Endothelial cell of umbilical vein (primary cell): ENCODE measurements around the gene SRL. TPM values are rescaled to one million over a fixed set of nuclear protein-coding genes. Genes with fewer than 3 reads are reported as not detected.

Source experiments
- BruUV-seq: library from RNA; stranded (reverse); fragments of 400-500 nt; replicated peaks from 2 replicates; lab custom pipeline; 2021; lab: Mats Ljungman, UMichigan
- CTCF ChIA-PET: fragments of 300-600, 350-600 bp; sonication (Branson Sonifier 250); formaldehyde crosslinking; loops from one replicate; lab custom pipeline; 2021; ENCODE audit warnings: antibody characterized with exemption, inconsistent platforms; lab: Charles Lee
- POLR2A ChIA-PET: fragments of 300-600, 350-600 bp; sonication (Branson Sonifier 250); formaldehyde crosslinking; loops from one replicate; lab custom pipeline; 2021; ENCODE audit warnings: antibody characterized with exemption, inconsistent platforms; lab: Charles Lee
- DNase-seq: peaks from one replicate; pipeline ENCODE4 v3.0.0-alpha.2; 2011; ENCODE audit warnings: low read depth, low spot score
- FAIRE-seq: peaks from 2 replicates; lab custom pipeline; 2011; peaks lifted over from hg19 to GRCh38; lab: Jason Lieb, UNC
- H2AFZ ChIP-seq: 2 replicates; pipeline ENCODE4 v1.6.0; 2012; ENCODE audit warnings: low read depth, low read length, control low read depth, inconsistent platforms
- H3K27ac ChIP-seq: 2 replicates; pipeline ENCODE4 v1.5.1; 2011; ENCODE audit warnings: low read depth, mild to moderate bottlenecking, control low read depth, low read length, moderate library complexity; ENCODE audit not compliant: insufficient read depth
- H3K27me3 ChIP-seq, 2 experiments: 2 replicates each; pipeline versions ENCODE4 v1.6.0 to v1.6.1; 2011; ENCODE audit warnings: low read length in 2 of 2, mixed read lengths in 1 of 2; ENCODE audit not compliant: control insufficient read depth in 2 of 2, insufficient read depth in 2 of 2
- H3K36me3 ChIP-seq, 2 experiments: 2 replicates in 1 of 2; 3 replicates in 1 of 2; pipeline ENCODE4 v1.5.1; 2011; ENCODE audit warnings: low read length in 2 of 2, mild to moderate bottlenecking in 1 of 2, moderate library complexity in 1 of 2; ENCODE audit not compliant: control insufficient read depth in 2 of 2, insufficient read depth in 2 of 2; ENCODE audit errors: extremely low read depth in 1 of 2
- H3K4me1 ChIP-seq: 3 replicates; pipeline ENCODE4 v1.5.1; 2011; ENCODE audit warnings: mild to moderate bottlenecking, low read length; ENCODE audit not compliant: control insufficient read depth, insufficient read depth; ENCODE audit errors: extremely low read depth
- H3K4me2 ChIP-seq: 2 replicates; pipeline ENCODE4 v1.6.1; 2011; ENCODE audit warnings: low read length, control low read depth, mixed read lengths; ENCODE audit not compliant: insufficient read depth
- H3K4me3 ChIP-seq, 3 experiments: fragments of 200-600 bp in 1 of 3; sonication (generic), shearing (Covaris generic) in 1 of 3; replicated peaks in 1 of 3; 2 replicates each; pipeline ENCODE4 v1.5.1; 2011 to 2016; ENCODE audit warnings: control low read depth in 3 of 3, low read length in 3 of 3, mild to moderate bottlenecking in 2 of 3, inconsistent platforms in 1 of 3, low read depth in 1 of 3, moderate library complexity in 1 of 3; ENCODE audit not compliant: insufficient read depth in 1 of 3
- H3K79me2 ChIP-seq: 2 replicates; pipeline ENCODE4 v1.6.0; 2012; ENCODE audit warnings: low read length, inconsistent platforms; ENCODE audit not compliant: control insufficient read depth, insufficient read depth
- H3K9ac ChIP-seq: replicated peaks from 2 replicates; pipeline ENCODE3; 2011; ENCODE audit warnings: low read length, control low read depth; ENCODE audit not compliant: insufficient read depth; ENCODE audit errors: extremely low read depth
- H3K9me1 ChIP-seq: replicated peaks from 3 replicates; pipeline ENCODE4 v1.6.0; 2011; ENCODE audit warnings: mild to moderate bottlenecking, low read length; ENCODE audit not compliant: control insufficient read depth, insufficient read depth; ENCODE audit errors: extremely low read depth
- H3K9me3 ChIP-seq: replicated peaks from 2 replicates; pipeline ENCODE4 v1.5.1; 2012; ENCODE audit warnings: low read length, inconsistent platforms; ENCODE audit not compliant: control insufficient read depth, insufficient read depth
- H4K20me1 ChIP-seq: replicated peaks from 2 replicates; pipeline ENCODE3; 2011; ENCODE audit warnings: mild to moderate bottlenecking, low read length; ENCODE audit not compliant: control insufficient read depth, insufficient read depth; ENCODE audit errors: extremely low read depth
- EZH2 ChIP-seq: IDR thresholded peaks from 2 replicates; pipeline ENCODE4 v1.6.1; 2012; ENCODE audit warnings: borderline replicate concordance, low read depth, mild to moderate bottlenecking, moderate library complexity, low read length, inconsistent platforms; ENCODE audit not compliant: severe bottlenecking
- FOS ChIP-seq: IDR thresholded peaks from 2 replicates; pipeline ENCODE4 v1.6.1; 2011; ENCODE audit warnings: mild to moderate bottlenecking, low read length, moderate library complexity, borderline replicate concordance; ENCODE audit not compliant: insufficient read depth
- GATA2 ChIP-seq: IDR thresholded peaks from 2 replicates; pipeline ENCODE4 v1.7.0; 2011; ENCODE audit warnings: low read depth, mild to moderate bottlenecking, moderate library complexity, mixed read lengths, low read length; ENCODE audit not compliant: insufficient read length, insufficient read depth
- JUN ChIP-seq: IDR thresholded peaks from 2 replicates; pipeline ENCODE4 v1.6.1; 2011; ENCODE audit warnings: borderline replicate concordance, low read depth; ENCODE audit not compliant: insufficient read length, insufficient read depth
- MAX ChIP-seq: IDR thresholded peaks from 2 replicates; pipeline ENCODE4 v1.6.1; 2011; ENCODE audit not compliant: insufficient read depth, insufficient read length
- MYC ChIP-seq: IDR thresholded peaks from one replicate; pipeline ENCODE4 v1.6.1; 2011; ENCODE audit warnings: mild to moderate bottlenecking, low read depth, low read length
- POLR2A ChIP-seq: IDR thresholded peaks from 2 replicates; pipeline ENCODE4 v1.6.1; 2012; ENCODE audit warnings: low read depth, mild to moderate bottlenecking, control low read depth, low read length
- POLR2AphosphoS5 ChIP-seq: IDR thresholded peaks from 2 replicates; pipeline ENCODE4 v1.6.1; 2012; ENCODE audit warnings: low read depth, mild to moderate bottlenecking, control low read depth, low read length, moderate library complexity; ENCODE audit not compliant: insufficient read depth
- dilution Hi-C: fragments of 300-500 bp; cut with MboI; formaldehyde crosslinking; loops from one replicate; pipeline ENCODE4 v1.15.0; 2019; ENCODE audit warnings: low sequenced_read_pairs; ENCODE audit not compliant: extremely low pct_ligation_motif_present
- intact Hi-C: fragments of 100-400 bp; cut with micrococcal nuclease; formaldehyde crosslinking; loops from one replicate; pipeline ENCODE4 v1.10.0; 2022
- polyA plus RNA-seq, 4 experiments: library from polyadenylated mRNA; depleted of rRNA in 3 of 4; stranded (reverse) in 3 of 4; unstranded in 1 of 4; fragments of >200 nt; gene quantifications; 2 replicates each; pipeline versions ENCODE4 v1.2.1 to v1.2.3, GENCODE V29; 2011 to 2012; ENCODE audit warnings: missing spikeins in 1 of 4
- total RNA-seq: library from RNA; stranded (reverse); gene quantifications from 2 replicates; pipeline ENCODE4 v1.2.3, GENCODE V29; 2021
- TF ChIP-seq, protein P1 (sequence below), 2 donors: IDR thresholded peaks; 1 replicate in 1 of 2; 2 replicates in 1 of 2; pipeline ENCODE4 v1.5.1; 2011; ENCODE audit warnings: low read length in 2 of 2, mild to moderate bottlenecking in 2 of 2, moderate library complexity in 2 of 2, control low read depth in 1 of 2, inconsistent platforms in 1 of 2, low read depth in 1 of 2; ENCODE audit not compliant: insufficient read depth in 1 of 2; ENCODE audit errors: extremely low read depth in 1 of 2

Gene SRL
- total and polyA plus RNA-seq, 2 donors (not counting 3 experiments of a cell fraction or from before 2014, with no cell fraction given), result 0.21 to 0.29 TPM

- ChIA-PET CTCF (interaction anchor here (0.7 to 1.1 kb wide), 7 partner anchors 9 to 219 kb away, joined by 3 to 6 read pairs (median 3); no protein-coding TSS in a partner anchor), POLR2A (interaction anchor here (1.1 kb wide), 1 partner anchor 10 kb away, joined by 6 read pairs; no protein-coding TSS in a partner anchor)
Observed at GRCh38 chr16:4183237-4184037, 58.4 kb downstream of the SRL start.

More at GRCh38 chr16:4183237-4184037, 58.4 kb downstream of the SRL start:
- H3K79me2 ChIP-seq, result no peaks in the 10 kb centered on the region
- H3K4me1 ChIP-seq, result peaks cover 4% of the 10 kb centered on the region
- BruUV-seq, result no TSS peak
- no peaks in the 10 kb centered on the region for H4K20me1 ChIP-seq
- DNase-seq, result peak; percentile 96
- H3K4me3 ChIP-seq, result peak overlapping the region; percentile 35 to 63 (median 55)
- H3K4me2 ChIP-seq, result peak overlapping the region; percentile 87
- TF ChIP-seq MAX (peak; percentile 8), POLR2AphosphoS5 (peak; percentile 82), MYC (no peak), GATA2 (no peak), EZH2 (no peak), FOS (no peak), POLR2A (no peak), JUN (no peak)
- TF ChIP-seq, protein P1, sequence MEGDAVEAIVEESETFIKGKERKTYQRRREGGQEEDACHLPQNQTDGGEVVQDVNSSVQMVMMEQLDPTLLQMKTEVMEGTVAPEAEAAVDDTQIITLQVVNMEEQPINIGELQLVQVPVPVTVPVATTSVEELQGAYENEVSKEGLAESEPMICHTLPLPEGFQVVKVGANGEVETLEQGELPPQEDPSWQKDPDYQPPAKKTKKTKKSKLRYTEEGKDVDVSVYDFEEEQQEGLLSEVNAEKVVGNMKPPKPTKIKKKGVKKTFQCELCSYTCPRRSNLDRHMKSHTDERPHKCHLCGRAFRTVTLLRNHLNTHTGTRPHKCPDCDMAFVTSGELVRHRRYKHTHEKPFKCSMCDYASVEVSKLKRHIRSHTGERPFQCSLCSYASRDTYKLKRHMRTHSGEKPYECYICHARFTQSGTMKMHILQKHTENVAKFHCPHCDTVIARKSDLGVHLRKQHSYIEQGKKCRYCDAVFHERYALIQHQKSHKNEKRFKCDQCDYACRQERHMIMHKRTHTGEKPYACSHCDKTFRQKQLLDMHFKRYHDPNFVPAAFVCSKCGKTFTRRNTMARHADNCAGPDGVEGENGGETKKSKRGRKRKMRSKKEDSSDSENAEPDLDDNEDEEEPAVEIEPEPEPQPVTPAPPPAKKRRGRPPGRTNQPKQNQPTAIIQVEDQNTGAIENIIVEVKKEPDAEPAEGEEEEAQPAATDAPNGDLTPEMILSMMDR (IDR thresholded peaks at IDR 0.05; ENCODE audit: extremely low read depth in 1 of 2, insufficient read depth in 1 of 2, low read depth in 1 of 2, low read length in 2 of 2), result no peak
- intact Hi-C loops (loop anchor here (1.0 to 5.0 kb wide), 2 partner anchors 66 to 70 kb away; partner anchors contain the start of gene ADCY9), dilution Hi-C loops (no loop called here)
- FAIRE-seq, result peak; percentile 94
- H3K27ac ChIP-seq, result peak overlapping the region; percentile 62
- no peaks in the 10 kb centered on the region for H3K9me1 ChIP-seq
- no peaks in the 10 kb centered on the region for H3K9me3 ChIP-seq
- H3K36me3 ChIP-seq, result no peaks in the 10 kb centered on the region
- H2AFZ ChIP-seq, result peak overlapping the region; percentile 98
- H3K27me3 ChIP-seq, result no peaks in the 10 kb centered on the region
- peak overlapping the region; percentile 57 for H3K9ac ChIP-seq
